GM12878 (cell line): ENCODE measurements around the gene SMCO4. TPM values are rescaled to one million over a fixed set of nuclear protein-coding genes. Genes with fewer than 3 reads are reported as not detected.

Source experiments
- ATAC-seq: fragments of 200-7000 bp; cut with Tn5 transposase; 3 replicates; pipeline ENCODE4 v1.9.1; 2020; ENCODE audit warnings: mild to moderate bottlenecking, moderate library complexity
- BruUV-seq: library from RNA; stranded (reverse); fragments of 400-500 nt; replicated peaks from 2 replicates; lab custom pipeline; 2021; lab: Mats Ljungman, UMichigan
- CTCF ChIA-PET: fragments of 300-600 bp; sonication (Branson Sonifier 250); formaldehyde crosslinking; extraction: SDS; loops from one replicate; lab custom pipeline; 2021; ENCODE audit warnings: inconsistent platforms; lab: Yijun Ruan, JAX
- POLR2A ChIA-PET: fragments of 350-600 bp; formaldehyde crosslinking; extraction: SDS; loops from one replicate; lab custom pipeline; 2021; ENCODE audit warnings: inconsistent platforms; lab: Charles Lee
- RAD21 ChIA-PET: fragments of 300-600 bp; sonication (Branson Sonifier 250); formaldehyde crosslinking; loops from one replicate; lab custom pipeline; 2023; ENCODE audit warnings: antibody characterized with exemption; ENCODE audit not compliant: unreplicated experiment; lab: Charles Lee
- SMC1A ChIA-PET: fragments of 300-600 bp; sonication (Branson Sonifier 250); formaldehyde crosslinking; loops from one replicate; lab custom pipeline; 2023; ENCODE audit not compliant: unreplicated experiment, uncharacterized antibody; lab: Charles Lee
- DNase-seq: peaks from one replicate; pipeline ENCODE4 v3.0.0-alpha.2; 2011; ENCODE audit warnings: low read depth, low spot score
- FAIRE-seq: peaks from 3 replicates; lab custom pipeline; 2011; peaks lifted over from hg19 to GRCh38; lab: Jason Lieb, UNC
- H2AFZ ChIP-seq: 2 replicates; pipeline ENCODE4 v1.6.0; 2011; ENCODE audit warnings: low read depth, low read length, control low read depth; ENCODE audit not compliant: control insufficient read depth
- H3K27ac ChIP-seq: 2 replicates; pipeline ENCODE4 v1.5.1; 2011; ENCODE audit warnings: control low read depth; ENCODE audit not compliant: control insufficient read depth, insufficient read depth
- H3K27me3 ChIP-seq, 2 experiments: replicated peaks in 1 of 2; 2 replicates each; pipeline versions ENCODE4 v1.6.0 to v1.6.1; 2011; ENCODE audit warnings: low read length in 1 of 2; ENCODE audit not compliant: control insufficient read depth in 2 of 2, insufficient read depth in 2 of 2
- H3K36me3 ChIP-seq, 2 experiments: 2 replicates each; pipeline ENCODE4 v1.5.1; 2011; ENCODE audit warnings: low read length in 1 of 2; ENCODE audit not compliant: control insufficient read depth in 2 of 2, insufficient read depth in 2 of 2
- H3K4me1 ChIP-seq: 2 replicates; pipeline ENCODE4 v1.6.1; 2011; ENCODE audit warnings: mild to moderate bottlenecking, low read length, moderate library complexity, mixed read lengths; ENCODE audit not compliant: control insufficient read depth, insufficient read depth
- H3K4me2 ChIP-seq: 2 replicates; pipeline ENCODE4 v1.6.0; 2011; ENCODE audit warnings: control low read depth; ENCODE audit not compliant: control insufficient read depth, insufficient read depth
- H3K4me3 ChIP-seq: fragments of 200-600 bp; sonication (generic); 2 replicates; pipeline ENCODE4 v1.5.1; 2016
- H3K79me2 ChIP-seq: 2 replicates; pipeline ENCODE4 v1.6.0; 2011; ENCODE audit warnings: low read length; ENCODE audit not compliant: control insufficient read depth, insufficient read depth
- H3K9ac ChIP-seq: 2 replicates; pipeline ENCODE4 v1.8.0; 2011; ENCODE audit warnings: low read length, control low read depth, mixed read lengths; ENCODE audit not compliant: control insufficient read depth, insufficient read depth
- H3K9me3 ChIP-seq: replicated peaks from 3 replicates; pipeline ENCODE4 v1.5.1; 2011; ENCODE audit warnings: mild to moderate bottlenecking, low read length; ENCODE audit not compliant: control insufficient read depth, insufficient read depth
- H4K20me1 ChIP-seq: 2 replicates; pipeline ENCODE4 v1.6.0; 2011; ENCODE audit not compliant: control insufficient read depth, insufficient read depth
- ASH2L ChIP-seq: fragments of 300-600, 200-600 bp; sonication (generic); IDR thresholded peaks from 2 replicates; pipeline ENCODE4 v1.6.1; 2017; ENCODE audit warnings: low read depth, mild to moderate bottlenecking, borderline replicate concordance
- ELK1 ChIP-seq: IDR thresholded peaks from 2 replicates; pipeline ENCODE4 v1.6.1; 2012; ENCODE audit warnings: low read depth, low read length, improper control_type of control experiment
- NFXL1 ChIP-seq: fragments of 450-650 bp; IDR thresholded peaks from 2 replicates; pipeline ENCODE4 v1.6.1; 2017; ENCODE audit warnings: antibody characterized with exemption, mild to moderate bottlenecking, borderline replicate concordance
- PML ChIP-seq: IDR thresholded peaks from 2 replicates; pipeline ENCODE4 v1.6.1; 2012; ENCODE audit warnings: low read length, inconsistent platforms
- POLR2AphosphoS2 ChIP-seq: IDR thresholded peaks from 2 replicates; pipeline ENCODE4 v1.6.1; 2011; ENCODE audit warnings: low read depth, mild to moderate bottlenecking, low read length, improper control_type of control experiment, moderate library complexity
- SMARCA5 ChIP-seq: fragments of 450-650 bp; IDR thresholded peaks from 2 replicates; pipeline ENCODE4 v1.6.1; 2017; ENCODE audit warnings: mild to moderate bottlenecking
- YBX1 ChIP-seq: fragments of 450-650 bp; IDR thresholded peaks from 2 replicates; pipeline ENCODE4 v1.6.1; 2016; ENCODE audit warnings: antibody characterized with exemption
- WGBS: methylation state at CpG from one replicate; pipeline ENCODE4 v1.1.6; 2016; ENCODE audit warnings: low lambda C conversion rate; ENCODE audit not compliant: insufficient replicate concordance, insufficient coverage; ENCODE audit errors: missing lambda C conversion rate; 5-methylcytosine and 5-hydroxymethylcytosine counted together
- in situ Hi-C: fragments of 300-500 bp; cut with MboI; formaldehyde crosslinking; loops from 9 replicates; pipeline ENCODE4 v1.14.3; 2018; ENCODE audit warnings: mixed read lengths
- intact Hi-C: fragments of 100-400 bp; cut with micrococcal nuclease; formaldehyde crosslinking; loops from one replicate; pipeline ENCODE4 v1.14.2; 2022; ENCODE audit not compliant: unreplicated experiment
- polyA plus RNA-seq, 11 experiments: library from polyadenylated mRNA; depleted of rRNA in 4 of 11; unstranded in 6 of 11; stranded (reverse) in 5 of 11; fragments of >200 nt; fragmentation: Nextera tagmentation in 4 of 11; fragmentation: Illumina TruSeq in 1 of 11; extraction: Ambion mirVana in 4 of 11; extraction: Trizol in 1 of 11; gene quantifications; 1 replicate in 1 of 11; 2 replicates in 10 of 11; pipeline versions ENCODE4 v1.2.1 to v1.2.3, GENCODE V29; 2011 to 2016; ENCODE audit warnings: inconsistent platforms in 2 of 11, missing spikeins in 2 of 11, low read depth in 1 of 11
- total RNA-seq, 4 experiments: library from RNA; depleted of rRNA in 3 of 4; stranded (reverse); fragments of >200 nt in 3 of 4; fragmentation: Illumina TruSeq in 1 of 4; extraction: Trizol in 1 of 4; gene quantifications; 2 replicates each; pipeline versions ENCODE4 v1.2.1 to v1.2.3, GENCODE V29; 2013 to 2021

The SMCO4 gene
- total and polyA plus RNA-seq, 10 of the 15 experiments (the other 5 are each of a cell fraction or from before 2014, with no cell fraction given), result 3.6 to 59.9 (median 27.9) TPM

- TF ChIP-seq SMARCA5, result no peak
These were observed 74.9 kb downstream of the SMCO4 start (continued) for GRCh38 chr11:93468290-93468689.

DNA sequence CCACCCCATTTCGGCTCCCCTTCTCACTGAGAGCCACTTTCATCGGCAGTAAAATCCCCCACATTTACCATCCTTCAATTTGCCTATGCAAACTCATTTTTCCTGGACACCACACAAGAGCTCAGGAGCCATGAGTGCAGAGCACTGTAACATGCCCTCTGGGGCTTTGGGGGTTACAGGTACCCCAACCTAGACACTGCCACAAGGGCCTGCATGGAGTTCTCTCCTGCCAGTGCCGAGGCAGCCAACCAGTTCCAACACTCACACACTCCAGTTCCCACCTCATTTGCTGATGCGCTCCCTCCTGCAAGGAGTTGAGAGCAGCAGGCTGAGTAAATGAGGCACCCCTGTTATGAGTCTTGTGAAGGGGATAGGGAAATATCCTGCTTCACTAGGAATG lies 76.1 kb downstream of the SMCO4 start:
- in situ Hi-C loops, result no loop called here
- Histone ChIP-seq H3K9ac (no peak overlapping the region), H3K4me2 (no peak overlapping the region), H3K4me3 (no peak overlapping the region), H3K27ac (no peak overlapping the region), H4K20me1 (no peaks in the 10 kb centered on the region), H3K79me2 (no peaks in the 10 kb centered on the region), H3K36me3 (no peaks in the 10 kb centered on the region), H3K9me3 (no peaks in the 10 kb centered on the region), H3K4me1 (no peaks in the 10 kb centered on the region), H2AFZ (no peak overlapping the region), H3K27me3 (no peaks in the 10 kb centered on the region)
- RAD21 ChIA-PET, result no interaction called here
- TF ChIP-seq ASH2L (no peak), YBX1 (no peak), ELK1 (no peak), PML (no peak), POLR2AphosphoS2 (no peak), NFXL1 (no peak)
- DNase-seq (no peak), ATAC-seq (no peak), FAIRE-seq (no peak)
- no TSS peak for BruUV-seq
- CTCF ChIA-PET, result no interaction called here
- SMC1A ChIA-PET, result no interaction called here
- intact Hi-C loops, result no loop called here
- 30% methylated on average over 4 of the region's 4 CpGs for WGBS
- POLR2A ChIA-PET, result no interaction called here
